ENCODE measurements around the gene PDE2A. TPM values are rescaled to one million over a fixed set of nuclear protein-coding genes. Genes with fewer than 3 reads are reported as not detected.

Gene PDE2A
- total and polyA plus RNA-seq, 10 of the 15 experiments (the other 5 are each of a cell fraction or from before 2014, with no cell fraction given), result 0.06 to 0.15 (median 0.11) TPM; not detected in 6

DNA sequence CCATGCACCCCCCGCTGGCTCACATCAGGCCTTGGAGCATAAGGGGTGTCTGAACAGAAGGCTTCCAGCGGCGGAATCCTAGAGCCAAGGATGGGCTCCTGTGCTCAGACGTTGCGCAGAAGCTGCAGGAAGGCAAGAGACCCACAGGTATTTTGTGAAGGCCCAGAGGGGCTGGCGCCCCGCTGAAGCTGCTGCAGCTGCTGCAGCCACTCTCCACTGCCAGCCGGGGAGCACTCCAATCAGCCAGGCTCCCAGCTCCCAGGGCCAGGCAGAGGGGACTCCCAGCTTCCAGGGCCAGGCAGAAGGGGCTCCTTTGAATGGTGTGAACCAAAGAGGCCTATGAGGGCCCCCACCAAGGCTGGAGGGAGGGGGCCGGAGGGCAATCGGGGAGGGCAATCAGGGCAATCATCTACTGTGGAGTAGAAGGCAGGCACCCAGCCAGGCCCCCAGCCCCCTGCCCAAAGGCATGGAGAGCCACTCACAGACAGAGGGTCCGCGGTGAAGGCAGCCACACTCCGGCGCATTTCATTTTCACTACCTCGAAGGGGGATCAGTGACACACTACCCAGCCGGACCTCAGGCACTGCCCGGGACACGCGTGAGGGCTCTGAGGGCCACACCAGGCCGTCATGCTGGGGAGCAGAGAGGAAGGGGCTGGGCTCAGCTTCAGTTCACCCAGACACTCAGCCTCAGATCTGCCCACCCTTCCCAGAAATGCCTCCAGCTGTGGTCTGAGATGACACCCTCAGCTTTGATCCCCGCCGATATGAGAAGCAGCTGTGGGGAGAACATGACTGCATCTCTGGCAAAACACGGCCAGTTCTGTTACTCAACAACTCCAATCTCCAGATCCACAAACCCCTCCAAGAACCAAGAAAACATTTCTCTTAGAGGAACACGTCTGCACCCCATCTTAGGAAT is 11.6 kb upstream of the PDE2A start:
- H3K9me3 ChIP-seq (replicated peaks; ENCODE audit: control insufficient read depth, insufficient read depth, low read length), result no peaks in the 10 kb centered on the region
- no TSS peak for BruUV-seq (replicated peaks)
- WGBS (ENCODE audit: insufficient coverage, insufficient replicate concordance, low lambda C conversion rate, missing lambda C conversion rate), result 74% methylated on average over 24 of the region's 24 CpGs
- ChIA-PET CTCF (interaction anchor here (0.7 to 7.1 kb wide), 10 partner anchors 14 to 324 kb away, joined by 3 to 130 read pairs (median 5); partner anchors contain the start of gene STARD10), POLR2A (no interaction called here), RAD21 (ENCODE audit: unreplicated experiment) (interaction anchor here (1.1 to 1.9 kb wide), 4 partner anchors 31 to 215 kb away, joined by 3 to 7 read pairs (median 3); partner anchors contain the start of gene STARD10), SMC1A (ENCODE audit: uncharacterized antibody, unreplicated experiment) (interaction anchor here (1.4 kb wide), 1 partner anchor 17 kb away, joined by 3 read pairs; no protein-coding TSS in a partner anchor)
- H3K27ac ChIP-seq (ENCODE audit: control insufficient read depth, insufficient read depth), result no peak overlapping the region
- FAIRE-seq (no peak), ATAC-seq (no peak), DNase-seq (ENCODE audit: low read depth, low spot score) (no peak)
- no peak overlapping the region for H3K4me2 ChIP-seq (ENCODE audit: control insufficient read depth, insufficient read depth)
- intact Hi-C loops (cut with micrococcal nuclease; ENCODE audit: unreplicated experiment), result no loop called here
- no peaks in the 10 kb centered on the region for H3K79me2 ChIP-seq (ENCODE audit: control insufficient read depth, insufficient read depth, low read length)
- no peaks in the 10 kb centered on the region for H3K27me3 ChIP-seq (replicated peaks in 1 of 2; ENCODE audit: control insufficient read depth in 2 of 2, insufficient read depth in 2 of 2, low read length in 1 of 2)
- H3K4me1 ChIP-seq (ENCODE audit: control insufficient read depth, insufficient read depth, low read length), result no peaks in the 10 kb centered on the region
- H3K4me3 ChIP-seq, result no peak overlapping the region
- no peak overlapping the region for H2AFZ ChIP-seq (ENCODE audit: control insufficient read depth, low read depth, low read length)
- peaks cover 24 to 32% of the 10 kb centered on the region in 2 experiments for H3K36me3 ChIP-seq (ENCODE audit: control insufficient read depth in 2 of 2, insufficient read depth in 2 of 2, low read length in 1 of 2)
- H3K9ac ChIP-seq (ENCODE audit: control insufficient read depth, insufficient read depth, low read length), result no peak overlapping the region
- in situ Hi-C loops (cut with MboI), result no loop called here
- no peaks in the 10 kb centered on the region for H4K20me1 ChIP-seq (ENCODE audit: control insufficient read depth, insufficient read depth)
- no peak for TF ChIP-seq ESRRA (IDR thresholded peaks at IDR 0.05; ENCODE audit: low read length)
- TF ChIP-seq TCF3 (IDR thresholded peaks at IDR 0.05; ENCODE audit: borderline replicate concordance, insufficient read depth, low read depth, low read length), result no peak
- no peak for TF ChIP-seq ZNF207 (IDR thresholded peaks at IDR 0.05; ENCODE audit: borderline replicate concordance)
- TF ChIP-seq NKRF (conservative IDR thresholded peaks at IDR 0.05), result no peak
- TF ChIP-seq CEBPB (IDR thresholded peaks at IDR 0.05; ENCODE audit: borderline replicate concordance in 1 of 2, low read depth in 2 of 2, low read length in 2 of 2), result no peak
- TF ChIP-seq ZNF274 (IDR thresholded peaks at IDR 0.05; ENCODE audit: insufficient read depth, insufficient read length), result no peak
- no peak; the same call in 1 of the 2 replicates for TF ChIP-seq POLR2A (IDR thresholded peaks at IDR 0.05; ENCODE audit: low read depth, low read length)
- TF ChIP-seq NR2F1 (conservative IDR thresholded peaks at IDR 0.05), result no peak
- no peak for TF ChIP-seq JUND (IDR thresholded peaks at IDR 0.05; ENCODE audit: low read depth, low read length)
- no peak for TF ChIP-seq SMARCA5 (IDR thresholded peaks at IDR 0.05)
- no peak for TF ChIP-seq PML (IDR thresholded peaks at IDR 0.05; ENCODE audit: low read length)
- no peak for TF ChIP-seq NR2C2 (IDR thresholded peaks at IDR 0.05; ENCODE audit: borderline replicate concordance, control insufficient read depth, insufficient read length, low read depth)
- no peak for TF ChIP-seq SPI1 (IDR thresholded peaks at IDR 0.05; ENCODE audit: borderline replicate concordance, insufficient read depth, low read depth, low read length)
- no peak for TF ChIP-seq ZBED1 (IDR thresholded peaks at IDR 0.05; ENCODE audit: borderline replicate concordance)
- no peak for TF ChIP-seq SUZ12 (IDR thresholded peaks at IDR 0.05; ENCODE audit: unreplicated experiment)
- TF ChIP-seq SREBF1 (IDR thresholded peaks at IDR 0.05; ENCODE audit: low read length), result no peak
- TF ChIP-seq ZNF687 (IDR thresholded peaks at IDR 0.05), result no peak
